Right lobe of liver (tissue), 5 donors: ENCODE results near the gene IMPDH2. TPM values are rescaled to one million over a fixed set of nuclear protein-coding genes. Genes with fewer than 3 reads are reported as not detected.

Experiments
- microRNA counts: library from miRNA; unstranded; fragments of <30 nt; microRNA quantifications from one replicate; lab custom pipeline; 2016
- microRNA-seq, 2 donors: library from miRNA; unstranded; fragments of <30 nt; microRNA quantifications; one replicate each; pipeline ENCODE4, GENCODE V29; 2019 to 2020
- small RNA-seq, 2 experiments: library from RNA; depleted of rRNA; stranded (forward); fragments of <200 nt; gene quantifications; one replicate each; pipeline ENCODE3, GENCODE V24; 2016
- total RNA-seq, 6 experiments: library from RNA; depleted of rRNA in 2 of 6; stranded (reverse); fragments of >200 nt in 2 of 6; fragmentation: NEBNext Ultra II Directional in 3 of 6; extraction: Animal tissue kit (Norgen Biotek cat#: 25700) in 3 of 6; gene quantifications; one replicate each; pipeline versions ENCODE4 v1.1.0 to v1.2.4, GENCODE V29; 2016 to 2023
- donor health status: DM: no; HTN: no; CAD: no.
- donor health status: DM: no; HTN: no; CAD: no.
- donor health status: DM: no; HTN: yes; CAD: no.
- donor health status: DM: no; HTN: yes; CAD: no.

IMPDH2 gene
- total RNA-seq, 6 experiments from 2014 or later: 32.0 to 57.3 (median 39.0) TPM

MicroRNA genes within 50 kb of the gene (microRNA counts, 767-probe panel; counts per million panel counts)
- 13,989 counts per million, percentile 89 among the panel's probes with 10 or more counts for microRNA hsa-miR-191-5p (lab: Ali Mortazavi, UCI)
- microRNA hsa-miR-425-5p (lab: Ali Mortazavi, UCI): 237 counts per million

Small RNAs within 50 kb of the gene (microRNA-seq; reads per million reads assigned to microRNA genes)
- gene MIR191 (9,647 to 10,956 reads per million in 2 donors), gene MIR425 (2,044 to 3,133 reads per million in 2 donors)

Small RNAs within 50 kb of the gene (small RNA-seq; reads per million reads assigned to genes)
- gene MIR191 (3,370 to 4,925 reads per million in 2 experiments), gene MIR425 (17.4 to 27.2 reads per million in 2 experiments)

Other genes with a start within 250 kb of the IMPDH2 start
- 10 to 100 TPM; 21.9 to 31.1 (median 27.2) TPM for gene PRKAR2A, start 181.5 kb downstream of the IMPDH2 start, total RNA-seq
- 100 to 1,000 TPM in 2 of 6 experiments, 10 to 100 TPM in 4; 54.4 to 114 (median 82.3) TPM for gene SLC25A20, start 130.5 kb downstream of the IMPDH2 start, total RNA-seq
- 10 to 100 TPM; 34.4 to 44.9 (median 38.2) TPM for gene ARIH2, start 110.6 kb downstream of the IMPDH2 start, total RNA-seq
- gene P4HTM, start 39.2 kb downstream of the IMPDH2 start, total RNA-seq: 10 to 100 TPM in 5 of 6 experiments, 1 to 10 TPM in 1; 7.7 to 19.2 (median 11.1) TPM
- gene WDR6, start 22.0 kb downstream of the IMPDH2 start, total RNA-seq: 10 to 100 TPM; 35.7 to 72.9 (median 65.4) TPM
- 10 to 100 TPM in 2 of 6 experiments, 1 to 10 TPM in 4; 7.5 to 17.0 (median 8.1) TPM for gene DALRD3, start 10.8 kb downstream of the IMPDH2 start, total RNA-seq
- gene NDUFAF3, start 7.3 kb downstream of the IMPDH2 start, total RNA-seq: 100 to 1,000 TPM in 1 of 6 experiments, 10 to 100 TPM in 5; 39.2 to 100 (median 44.8) TPM
- gene QRICH1, start 64.7 kb upstream of the IMPDH2 start, total RNA-seq: 10 to 100 TPM; 21.9 to 35.7 (median 31.7) TPM
- 100 to 1,000 TPM in 2 of 6 experiments, 10 to 100 TPM in 4; 81.5 to 148 (median 93.5) TPM for gene QARS1, start 75.4 kb upstream of the IMPDH2 start, total RNA-seq
- gene USP19, start 91.4 kb upstream of the IMPDH2 start, total RNA-seq: 10 to 100 TPM; 28.0 to 39.0 (median 34.1) TPM
- gene LAMB2, start 103.7 kb upstream of the IMPDH2 start, total RNA-seq: 100 to 1,000 TPM; 129 to 192 (median 163) TPM
- gene CCDC71, start 136.9 kb upstream of the IMPDH2 start, total RNA-seq: 10 to 100 TPM in 2 of 6 experiments, 1 to 10 TPM in 4; 8.0 to 18.9 (median 8.6) TPM
- 10 to 100 TPM; 10.4 to 15.2 (median 11.5) TPM for gene KLHDC8B, start 142.2 kb upstream of the IMPDH2 start, total RNA-seq
- 1 to 10 TPM; 1.6 to 2.3 (median 2.0) TPM for gene C3orf62, start 247.8 kb upstream of the IMPDH2 start, total RNA-seq